ENCODE results near the gene F10.

GRCh38 chr13:113172419-113172926 lies 49.9 kb downstream of the F10 start:
- TF ChIP-seq, protein P1, sequence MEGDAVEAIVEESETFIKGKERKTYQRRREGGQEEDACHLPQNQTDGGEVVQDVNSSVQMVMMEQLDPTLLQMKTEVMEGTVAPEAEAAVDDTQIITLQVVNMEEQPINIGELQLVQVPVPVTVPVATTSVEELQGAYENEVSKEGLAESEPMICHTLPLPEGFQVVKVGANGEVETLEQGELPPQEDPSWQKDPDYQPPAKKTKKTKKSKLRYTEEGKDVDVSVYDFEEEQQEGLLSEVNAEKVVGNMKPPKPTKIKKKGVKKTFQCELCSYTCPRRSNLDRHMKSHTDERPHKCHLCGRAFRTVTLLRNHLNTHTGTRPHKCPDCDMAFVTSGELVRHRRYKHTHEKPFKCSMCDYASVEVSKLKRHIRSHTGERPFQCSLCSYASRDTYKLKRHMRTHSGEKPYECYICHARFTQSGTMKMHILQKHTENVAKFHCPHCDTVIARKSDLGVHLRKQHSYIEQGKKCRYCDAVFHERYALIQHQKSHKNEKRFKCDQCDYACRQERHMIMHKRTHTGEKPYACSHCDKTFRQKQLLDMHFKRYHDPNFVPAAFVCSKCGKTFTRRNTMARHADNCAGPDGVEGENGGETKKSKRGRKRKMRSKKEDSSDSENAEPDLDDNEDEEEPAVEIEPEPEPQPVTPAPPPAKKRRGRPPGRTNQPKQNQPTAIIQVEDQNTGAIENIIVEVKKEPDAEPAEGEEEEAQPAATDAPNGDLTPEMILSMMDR (conservative IDR thresholded peaks at IDR 0.05): no peak
- no peak for TF ChIP-seq EZH2 (IDR thresholded peaks at IDR 0.05; ENCODE audit: low read depth)

All from PC-9 (cell line).